ENCODE measurements around the gene TGFBR1.

DNA sequence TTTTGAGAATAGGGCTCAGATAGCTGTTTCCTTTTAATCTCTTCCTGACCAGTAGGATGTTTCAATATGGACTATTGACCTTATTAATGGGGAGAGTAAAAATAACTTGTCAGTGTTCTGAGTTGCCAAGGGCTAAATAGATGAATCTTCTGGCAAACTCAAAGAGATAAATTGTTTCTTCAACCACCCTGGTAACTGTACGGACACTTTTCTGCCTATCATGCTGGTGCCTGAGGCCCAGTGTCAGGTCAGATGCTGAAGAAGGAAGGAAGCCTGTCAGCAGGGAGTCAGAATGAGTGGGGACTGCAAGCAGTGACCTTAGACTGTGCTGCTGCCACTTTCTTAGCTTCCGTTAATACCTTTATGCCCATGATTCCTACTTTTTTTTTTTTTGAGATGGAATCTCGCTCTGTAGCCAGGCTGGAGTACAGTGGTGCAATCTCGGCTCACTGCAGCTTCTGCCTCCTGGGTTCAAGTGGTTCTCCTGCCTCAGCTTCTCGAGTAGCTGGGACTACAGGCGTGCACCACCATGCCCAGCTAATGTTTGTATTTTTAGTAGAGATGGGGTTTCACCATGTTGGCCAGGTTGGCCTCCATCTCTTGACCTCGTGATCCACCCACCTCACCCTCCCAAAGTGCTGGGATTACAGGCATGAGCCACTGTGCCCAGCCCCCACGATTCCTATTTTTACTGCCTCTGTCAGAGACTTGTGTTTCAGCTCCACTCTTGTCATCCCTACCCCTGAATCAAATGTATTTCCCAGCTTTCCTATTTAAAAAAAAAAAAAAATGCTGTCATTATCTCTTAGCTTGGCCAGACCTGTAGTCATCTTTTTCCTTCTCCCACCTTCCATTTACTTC, 33.7 kb downstream of the TGFBR1 start:
- TF ChIP-seq, protein P1, sequence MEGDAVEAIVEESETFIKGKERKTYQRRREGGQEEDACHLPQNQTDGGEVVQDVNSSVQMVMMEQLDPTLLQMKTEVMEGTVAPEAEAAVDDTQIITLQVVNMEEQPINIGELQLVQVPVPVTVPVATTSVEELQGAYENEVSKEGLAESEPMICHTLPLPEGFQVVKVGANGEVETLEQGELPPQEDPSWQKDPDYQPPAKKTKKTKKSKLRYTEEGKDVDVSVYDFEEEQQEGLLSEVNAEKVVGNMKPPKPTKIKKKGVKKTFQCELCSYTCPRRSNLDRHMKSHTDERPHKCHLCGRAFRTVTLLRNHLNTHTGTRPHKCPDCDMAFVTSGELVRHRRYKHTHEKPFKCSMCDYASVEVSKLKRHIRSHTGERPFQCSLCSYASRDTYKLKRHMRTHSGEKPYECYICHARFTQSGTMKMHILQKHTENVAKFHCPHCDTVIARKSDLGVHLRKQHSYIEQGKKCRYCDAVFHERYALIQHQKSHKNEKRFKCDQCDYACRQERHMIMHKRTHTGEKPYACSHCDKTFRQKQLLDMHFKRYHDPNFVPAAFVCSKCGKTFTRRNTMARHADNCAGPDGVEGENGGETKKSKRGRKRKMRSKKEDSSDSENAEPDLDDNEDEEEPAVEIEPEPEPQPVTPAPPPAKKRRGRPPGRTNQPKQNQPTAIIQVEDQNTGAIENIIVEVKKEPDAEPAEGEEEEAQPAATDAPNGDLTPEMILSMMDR (IDR thresholded peaks at IDR 0.05; ENCODE audit: low read depth, low read length, poor library complexity, severe bottlenecking): no peak
- TF ChIP-seq EZH2phosphoT487 (IDR thresholded peaks at IDR 0.05; ENCODE audit: borderline replicate concordance, low read length): no peak

Measured in DOHH2 (cell line).